H1 (cell line): ENCODE measurements around the gene TMEM244. TPM values are rescaled to one million over a fixed set of nuclear protein-coding genes. Genes with fewer than 3 reads are reported as not detected.

Source experiments
- FOSL1 ChIP-seq: IDR thresholded peaks from 2 replicates; pipeline ENCODE4 v1.6.1; 2011; ENCODE audit warnings: mild to moderate bottlenecking, low read depth, low read length, moderate library complexity; ENCODE audit not compliant: insufficient read depth
- RFX5 ChIP-seq: IDR thresholded peaks from 2 replicates; pipeline ENCODE4 v1.6.1; 2011; ENCODE audit warnings: low read depth, low read length, improper control_type of control experiment, borderline replicate concordance
- polyA plus RNA-seq, 7 experiments: library from polyadenylated mRNA; depleted of rRNA in 3 of 7; stranded (reverse) in 5 of 7; unstranded in 2 of 7; fragments of >200 nt in 5 of 7; fragments of 200-250 nt in 2 of 7; gene quantifications; 1 replicate in 5 of 7; 2 replicates in 1 of 7; 4 replicates in 1 of 7; pipeline versions ENCODE4 v1.2.1 to v1.2.3, GENCODE V29; 2011 to 2013; ENCODE audit warnings: missing spikeins in 2 of 7, mixed read lengths in 2 of 7
- total RNA-seq: library from RNA; stranded (reverse); fragmentation: NEBNext Ultra II Directional; extraction: Animal tissue kit (Norgen Biotek cat#: 25700); gene quantifications from 2 replicates; pipeline ENCODE4 v1.2.1, GENCODE V29; 2021

The TMEM244 gene
- total and polyA plus RNA-seq, 2 of the 8 experiments (the other 6 are each of a cell fraction or from before 2014, with no cell fraction given), result not detected

GRCh38 chr6:129801909-129802308, 59.2 kb downstream of the TMEM244 start (continued):
- no peak for TF ChIP-seq RFX5
- TF ChIP-seq FOSL1, result no peak
